CD8-positive, alpha-beta memory T cell (primary cell): Measurements from ENCODE around the gene TBC1D13. TPM values are rescaled to one million over a fixed set of nuclear protein-coding genes. Genes with fewer than 3 reads are reported as not detected.
"Not testable (repeated sequence)": the region's sequence is repeated elsewhere in the genome, so short reads cannot be mapped to it uniquely, and the experiment has no call there.

Experiments
- CTCF ChIA-PET: fragments of 350-600 bp; sonication (Branson Sonifier 250); formaldehyde crosslinking; loops from one replicate; lab custom pipeline; 2021; ENCODE audit warnings: antibody characterized with exemption; lab: Charles Lee
- POLR2A ChIA-PET: fragments of 350-600 bp; sonication (Branson Sonifier 250); formaldehyde crosslinking; loops from one replicate; lab custom pipeline; 2021; ENCODE audit warnings: antibody characterized with exemption; lab: Charles Lee
- DNase-seq, 5 donors: peaks; one replicate each; pipeline versions ENCODE4 v3.0.0 to v3.0.0-alpha.2; 2020 to 2022; ENCODE audit warnings: mixed read lengths in 1 of 5
- H3K27ac ChIP-seq: one replicate; pipeline ENCODE4 v1.7.0; 2013; ENCODE audit warnings: low read depth, mild to moderate bottlenecking, low read length, moderate library complexity
- H3K27me3 ChIP-seq: 2 replicates; pipeline ENCODE4 v1.7.0; 2013; ENCODE audit warnings: low read length, mild to moderate bottlenecking; ENCODE audit not compliant: insufficient read depth, poor library complexity, severe bottlenecking
- H3K36me3 ChIP-seq: 2 replicates; pipeline ENCODE4 v1.7.0; 2013; ENCODE audit warnings: mild to moderate bottlenecking, low read length, moderate library complexity; ENCODE audit not compliant: insufficient read depth
- H3K4me1 ChIP-seq: 2 replicates; pipeline ENCODE4 v1.7.0; 2013; ENCODE audit warnings: mild to moderate bottlenecking, low read length, moderate library complexity; ENCODE audit not compliant: insufficient read depth
- H3K4me3 ChIP-seq: 2 replicates; pipeline ENCODE4 v1.7.0; 2013; ENCODE audit warnings: mild to moderate bottlenecking, low read length
- H3K9me3 ChIP-seq: 2 replicates; pipeline ENCODE4 v1.7.0; 2013; ENCODE audit warnings: mild to moderate bottlenecking, low read length
- H3K27ac Mint-ChIP-seq, 8 donors: one replicate each; pipeline ENCODE4 v1.8.0; 2020 to 2021; ENCODE audit warnings: mixed read lengths in 8 of 8, mild to moderate bottlenecking in 6 of 8, inconsistent platforms in 3 of 8, moderate library complexity in 3 of 8
- H3K27me3 Mint-ChIP-seq, 2 donors: one replicate each; pipeline ENCODE4 v1.8.0; 2020 to 2021; ENCODE audit warnings: mixed read lengths in 2 of 2, mild to moderate bottlenecking in 1 of 2, moderate library complexity in 1 of 2
- H3K36me3 Mint-ChIP-seq, 3 donors: one replicate each; pipeline ENCODE4 v1.8.0; 2020 to 2021; ENCODE audit warnings: mixed read lengths in 3 of 3, inconsistent platforms in 1 of 3, mild to moderate bottlenecking in 1 of 3
- H3K4me1 Mint-ChIP-seq, 3 donors: one replicate each; pipeline ENCODE4 v1.8.0; 2020 to 2021; ENCODE audit warnings: mixed read lengths in 3 of 3, inconsistent platforms in 1 of 3, mild to moderate bottlenecking in 1 of 3
- H3K4me3 Mint-ChIP-seq, 7 donors: one replicate each; pipeline ENCODE4 v1.8.0; 2020 to 2021; ENCODE audit warnings: mixed read lengths in 7 of 7, mild to moderate bottlenecking in 6 of 7, moderate library complexity in 4 of 7, inconsistent platforms in 2 of 7
- H3K9me3 Mint-ChIP-seq, 5 donors: one replicate each; pipeline ENCODE4 v1.8.0; 2020 to 2022; ENCODE audit warnings: mixed read lengths in 5 of 5, mild to moderate bottlenecking in 3 of 5, moderate library complexity in 2 of 5, inconsistent platforms in 1 of 5
- polyA plus RNA-seq: library from polyadenylated mRNA; unstranded; fragments of 300-500 nt; fragmentation: Illumina TruSeq; gene quantifications from one replicate; pipeline ENCODE4 v1.2.3, GENCODE V29; 2021
- total RNA-seq, 2 experiments: library from RNA; stranded (reverse); gene quantifications; one replicate each; pipeline ENCODE4 v1.2.3, GENCODE V29; 2021

The TBC1D13 gene
- total and polyA plus RNA-seq, 3 experiments from 2014 or later: 23.0 to 36.8 (median 24.6) TPM

GRCh38 chr9:128852646-128853045, 65.6 kb downstream of the TBC1D13 start:
- POLR2A ChIA-PET, H3K27me3 ChIP-seq, H3K27me3 Mint-ChIP-seq, H3K9me3 ChIP-seq, H3K4me1 ChIP-seq, H3K36me3 ChIP-seq, DNase-seq, H3K27ac Mint-ChIP-seq, H3K27ac ChIP-seq, H3K4me3 Mint-ChIP-seq, H3K4me1 Mint-ChIP-seq, H3K4me3 ChIP-seq: not testable (repeated sequence)
- Mint-ChIP-seq H3K9me3 (peaks cover 12 to 20% (median 17%) of the 10 kb centered on the region in 5 donors), H3K36me3 (peaks cover 15 to 25% (median 17%) of the 10 kb centered on the region in 3 donors)
- CTCF ChIA-PET: interaction anchor here (0.7 to 1.0 kb wide), 2 partner anchors 10 to 75 kb away, joined by 3 read pairs; no protein-coding TSS in a partner anchor

DNA sequence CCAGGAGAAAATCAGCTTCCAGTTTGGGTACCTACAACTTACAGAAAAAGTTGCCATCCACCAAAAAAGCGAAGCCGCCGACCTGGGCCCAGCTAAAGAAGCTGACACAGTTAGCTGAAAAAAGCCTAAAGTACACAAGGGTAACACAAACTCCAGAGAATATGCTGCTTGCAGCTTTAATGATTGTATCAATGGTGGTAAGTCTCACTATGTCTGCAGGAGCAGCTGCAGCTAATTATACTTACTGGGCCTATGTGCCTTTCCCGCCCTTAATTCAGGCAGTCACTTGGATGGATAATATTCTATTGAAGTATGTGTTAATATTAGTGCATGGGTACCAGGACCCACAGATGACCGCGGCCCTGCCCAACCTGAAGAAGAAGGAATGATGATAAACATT, 67.4 kb downstream of the TBC1D13 start:
- H3K27ac ChIP-seq, DNase-seq, H3K27me3 Mint-ChIP-seq, H3K9me3 ChIP-seq, H3K4me1 ChIP-seq, H3K36me3 ChIP-seq, H3K4me1 Mint-ChIP-seq, POLR2A ChIA-PET, H3K4me3 Mint-ChIP-seq, H3K27me3 ChIP-seq, H3K4me3 ChIP-seq, H3K27ac Mint-ChIP-seq: not testable (repeated sequence)
- Mint-ChIP-seq H3K36me3 (peaks cover 13 to 18% (median 17%) of the 10 kb centered on the region in 3 donors), H3K9me3 (peaks cover 12 to 18% (median 15%) of the 10 kb centered on the region in 5 donors)
- CTCF ChIA-PET: interaction anchor here (1.1 kb wide), 1 partner anchor 9 kb away, joined by 3 read pairs; no protein-coding TSS in a partner anchor

DNA sequence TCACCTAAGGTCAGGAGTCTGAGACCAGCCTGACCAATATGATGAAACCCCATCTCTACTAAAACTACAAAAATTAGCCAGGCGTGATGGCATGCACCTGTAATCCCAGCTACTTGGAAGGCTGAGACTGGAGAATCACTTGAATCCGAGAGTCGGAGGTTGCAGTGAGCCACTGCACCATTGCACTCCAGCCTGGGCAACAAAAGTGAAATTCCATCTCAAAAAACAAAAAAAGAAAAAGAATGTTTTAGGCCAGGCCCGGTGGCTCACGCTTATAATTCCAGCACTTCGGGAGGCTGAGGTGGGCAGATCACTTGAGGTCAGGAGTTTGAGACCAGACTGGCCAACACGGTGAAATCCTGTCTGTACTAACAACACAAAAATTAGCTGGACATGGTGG, 71.4 kb downstream of the TBC1D13 start:
- H3K4me1 Mint-ChIP-seq, H3K27me3 Mint-ChIP-seq, H3K9me3 ChIP-seq, H3K36me3 Mint-ChIP-seq, POLR2A ChIA-PET, H3K9me3 Mint-ChIP-seq, DNase-seq, H3K27ac ChIP-seq, H3K27me3 ChIP-seq, H3K36me3 ChIP-seq, H3K4me3 ChIP-seq, H3K4me1 ChIP-seq, H3K4me3 Mint-ChIP-seq: not testable (repeated sequence)
- H3K27ac Mint-ChIP-seq: peak overlapping the region in 1 of 8 donors; percentile 33
- CTCF ChIA-PET: interaction anchor here (9.2 kb wide), 1 partner anchor 68 kb away, joined by 155 read pairs; the partner anchor contains the start of gene PHYHD1

Other genes with a start within 250 kb of the TBC1D13 start
- 100 to 1,000 TPM; 195 to 203 TPM for gene SPTAN1, start 234.7 kb upstream of the TBC1D13 start, total RNA-seq
- gene SPTAN1, start 234.7 kb upstream of the TBC1D13 start, polyA plus RNA-seq: 132 TPM
- gene DYNC2I2, start 130.4 kb upstream of the TBC1D13 start, total RNA-seq: 10 to 100 TPM; 67.7 to 68.6 TPM
- gene DYNC2I2, start 130.4 kb upstream of the TBC1D13 start, polyA plus RNA-seq: 3.0 TPM
- 1,000 to 10,000 TPM in 1 of 2 experiments, 100 to 1,000 TPM in 1; 939 to 1,027 TPM for gene SET, start 98.0 kb upstream of the TBC1D13 start, total RNA-seq
- gene SET, start 98.0 kb upstream of the TBC1D13 start, polyA plus RNA-seq: 229 TPM
- gene PKN3, start 84.8 kb upstream of the TBC1D13 start, total RNA-seq: 1 to 10 TPM; 7.5 to 7.9 TPM
- 1.4 TPM for gene PKN3, start 84.8 kb upstream of the TBC1D13 start, polyA plus RNA-seq
- gene ZDHHC12, start 63.1 kb upstream of the TBC1D13 start, total RNA-seq: 10 to 100 TPM; 76.1 to 82.0 TPM
- 67.3 TPM for gene ZDHHC12, start 63.1 kb upstream of the TBC1D13 start, polyA plus RNA-seq
- gene ZER1, start 15.3 kb upstream of the TBC1D13 start, total RNA-seq: 10 to 100 TPM; 18.3 to 18.7 TPM
- gene ZER1, start 15.3 kb upstream of the TBC1D13 start, polyA plus RNA-seq: 46.2 TPM
- 10 to 100 TPM; 22.3 to 23.3 TPM for gene ENDOG, start 31.2 kb downstream of the TBC1D13 start, total RNA-seq
- 29.6 TPM for gene ENDOG, start 31.2 kb downstream of the TBC1D13 start, polyA plus RNA-seq
- 100 to 1,000 TPM; 137 to 143 TPM for gene SPOUT1, start 42.5 kb downstream of the TBC1D13 start, total RNA-seq
- 77.3 TPM for gene SPOUT1, start 42.5 kb downstream of the TBC1D13 start, polyA plus RNA-seq
- gene KYAT1, start 94.7 kb downstream of the TBC1D13 start, total RNA-seq: 10 to 100 TPM in 1 of 2 experiments, 1 to 10 TPM in 1; 8.9 to 10.4 TPM
- 8.8 TPM for gene KYAT1, start 94.7 kb downstream of the TBC1D13 start, polyA plus RNA-seq
- 10 to 100 TPM; 27.3 to 27.6 TPM for gene LRRC8A, start 94.9 kb downstream of the TBC1D13 start, total RNA-seq
- 42.7 TPM for gene LRRC8A, start 94.9 kb downstream of the TBC1D13 start, polyA plus RNA-seq
- gene PHYHD1, start 133.7 kb downstream of the TBC1D13 start, total RNA-seq: under 1 TPM in 1 of 2 experiments, not detected in 1; 0.20 TPM
- 0.64 TPM for gene PHYHD1, start 133.7 kb downstream of the TBC1D13 start, polyA plus RNA-seq
- gene DOLK, start 160.3 kb downstream of the TBC1D13 start, total RNA-seq: 10 to 100 TPM; 15.3 to 17.1 TPM
- 6.8 TPM for gene DOLK, start 160.3 kb downstream of the TBC1D13 start, polyA plus RNA-seq
- 100 to 1,000 TPM; 144 to 150 TPM for gene NUP188, start 160.4 kb downstream of the TBC1D13 start, total RNA-seq
- 41.3 TPM for gene NUP188, start 160.4 kb downstream of the TBC1D13 start, polyA plus RNA-seq
- gene SH3GLB2, start 241.1 kb downstream of the TBC1D13 start, total RNA-seq: 10 to 100 TPM; 55.0 to 58.3 TPM
- 36.2 TPM for gene SH3GLB2, start 241.1 kb downstream of the TBC1D13 start, polyA plus RNA-seq
- gene MIGA2, start 249.4 kb downstream of the TBC1D13 start, total RNA-seq: 10 to 100 TPM; 35.5 to 38.8 TPM
- 13.0 TPM for gene MIGA2, start 249.4 kb downstream of the TBC1D13 start, polyA plus RNA-seq